Activated naive CD4-positive, alpha-beta T cell treated with anti-CD3 and anti-CD28 coated beads, Interleukin-2, amount 50 U/mL, for 16 hours (primary cell): ENCODE measurements around the gene SPINK4.

Experiments
- DNase-seq: peaks from one replicate; pipeline ENCODE4 v3.0.0-alpha.2; 2020

The SPINK4 gene

DNA sequence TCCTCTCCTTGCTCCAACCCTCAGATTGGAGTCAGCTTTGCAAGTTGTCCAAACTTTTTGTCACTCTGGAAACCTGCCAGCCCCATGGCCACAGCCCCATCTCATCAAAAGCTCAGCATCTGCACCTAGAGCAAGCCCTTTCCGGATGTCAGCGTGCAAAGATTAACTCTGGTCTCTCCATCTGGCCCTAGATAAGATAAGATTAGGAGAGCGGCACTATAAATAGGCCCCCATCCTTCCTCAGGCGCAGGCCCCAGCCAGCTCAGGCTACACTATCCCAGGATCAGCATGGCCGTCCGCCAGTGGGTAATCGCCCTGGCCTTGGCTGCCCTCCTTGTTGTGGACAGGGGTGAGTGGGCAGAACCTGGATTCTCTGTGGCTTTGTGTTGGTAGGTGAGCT, at the start of gene SPINK4:
SPINK4 (plus strand) TSS at position 247 of the 400 bp plus-strand sequence; CDS start at position 289, 42 bp downstream.
- DNase-seq = no peak

DNA sequence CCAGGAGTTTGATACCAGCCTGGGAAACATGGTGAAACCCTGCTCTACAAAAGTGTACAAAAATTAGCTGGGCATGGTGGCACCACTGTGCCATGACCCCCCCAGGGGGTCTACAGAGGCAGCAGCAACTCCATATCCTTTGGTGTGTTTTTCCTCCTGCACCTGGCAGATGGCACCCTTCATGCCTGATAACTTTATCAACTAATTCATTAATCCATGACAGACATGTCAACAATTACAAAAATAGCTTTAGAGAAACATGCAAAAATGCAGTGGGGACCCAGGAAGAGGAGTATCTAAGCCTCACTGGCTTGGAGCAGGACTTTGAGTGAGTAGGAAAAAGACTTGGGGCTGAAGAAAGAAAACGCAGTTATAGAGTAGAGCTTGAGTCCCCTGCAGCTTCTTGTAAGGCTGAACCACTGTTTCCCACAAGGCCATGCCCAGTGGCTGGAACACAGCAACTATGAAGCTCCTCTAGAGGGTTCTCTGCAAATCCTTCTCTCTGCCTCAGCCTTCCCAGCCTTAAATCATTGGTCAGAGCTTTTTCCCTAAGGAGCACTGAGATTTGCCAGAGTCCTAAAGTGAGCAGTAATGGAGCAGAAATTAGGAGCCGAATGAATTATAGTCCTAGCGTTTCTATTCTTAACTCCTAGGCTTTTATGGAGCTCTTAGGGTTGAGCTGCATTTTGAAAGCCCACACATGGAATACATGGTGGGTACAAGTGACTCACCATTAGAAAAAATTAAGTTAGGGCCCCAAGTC, 47.3 kb upstream of the SPINK4 start:
- DNase-seq = no peak

DNA sequence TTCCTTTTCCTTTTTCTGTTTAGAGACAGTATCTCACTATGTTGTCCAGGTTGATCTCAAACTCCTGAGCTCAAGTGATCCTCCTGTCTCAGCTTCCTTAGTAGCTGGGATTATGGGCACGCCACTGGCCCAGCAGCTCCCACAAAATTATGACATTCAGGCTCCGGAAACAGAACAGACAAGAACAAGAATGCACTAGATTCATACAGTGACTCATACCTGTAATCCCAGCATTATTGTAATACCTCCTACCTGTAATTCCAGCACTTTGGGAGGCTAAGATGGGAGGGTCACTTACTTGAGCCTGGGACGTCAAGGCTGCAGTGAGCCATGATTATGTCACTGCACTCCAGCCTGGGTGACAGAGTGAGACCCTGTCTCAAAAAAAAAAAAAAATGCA, 46.1 kb upstream of the SPINK4 start:
- DNase-seq = no peak

DNA sequence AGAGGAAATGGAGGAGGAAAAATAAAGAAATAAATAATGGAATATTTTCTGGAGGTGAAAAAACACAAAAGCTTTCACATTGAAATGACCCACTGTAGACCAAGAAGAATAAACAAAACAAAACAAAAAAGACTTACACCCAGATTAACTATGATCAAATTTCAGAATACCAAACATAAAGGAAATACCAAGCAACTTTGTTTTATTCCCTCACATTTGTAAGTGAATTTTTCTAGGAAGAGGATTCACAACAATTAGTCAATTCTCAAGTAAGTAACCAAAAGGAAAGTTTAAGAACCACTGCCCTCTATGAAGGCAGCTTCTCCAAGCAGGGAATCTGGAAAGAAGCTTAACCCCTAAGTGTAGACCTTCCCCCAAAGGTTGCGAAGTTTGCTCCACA, 43.2 kb upstream of the SPINK4 start:
- DNase-seq = no peak

DNA sequence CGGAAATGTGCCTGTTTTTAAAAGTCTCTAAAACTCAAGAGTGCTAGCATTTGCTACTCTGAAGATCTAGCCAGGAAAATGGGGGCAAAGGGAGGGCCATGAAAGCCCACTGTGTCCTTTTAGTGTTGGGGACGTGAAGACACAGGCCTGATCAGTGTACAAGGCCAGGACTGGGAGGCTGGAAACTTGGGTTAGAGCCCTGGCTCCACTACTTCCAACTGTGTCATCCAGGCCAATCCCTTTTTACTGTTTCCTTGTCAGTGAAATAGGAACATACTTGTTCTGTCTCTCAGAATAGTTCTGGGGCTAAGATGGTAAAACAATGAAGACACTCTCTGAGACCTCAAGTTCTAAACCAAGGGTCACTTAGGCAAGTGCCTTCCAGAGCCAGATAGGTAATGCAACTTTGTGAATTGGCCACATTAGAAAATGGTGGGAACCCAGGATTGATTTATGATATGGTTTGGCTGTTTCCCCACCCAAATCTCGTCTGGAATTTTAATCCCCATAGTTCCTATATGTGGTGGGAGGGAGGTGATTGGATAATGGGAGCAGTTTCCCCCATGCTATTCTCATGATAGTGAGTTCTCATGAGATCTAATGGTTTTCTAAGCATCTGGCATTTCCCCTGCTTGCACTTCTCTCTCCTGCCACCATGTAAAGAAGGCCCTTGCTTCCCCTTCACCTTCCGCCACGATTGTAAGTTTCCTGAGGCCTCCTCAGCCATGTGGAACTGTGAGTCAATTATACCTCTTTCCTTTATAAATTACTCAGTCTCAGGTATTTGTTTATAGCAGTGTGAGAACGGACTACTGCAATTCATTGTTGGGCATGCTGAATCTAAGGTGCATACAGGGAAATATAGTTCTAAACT, 42.5 kb upstream of the SPINK4 start:
- no peak for DNase-seq

- no peak for DNase-seq
Observed at GRCh38 chr9:33198165-33198564, 41.8 kb upstream of the SPINK4 start.

DNA sequence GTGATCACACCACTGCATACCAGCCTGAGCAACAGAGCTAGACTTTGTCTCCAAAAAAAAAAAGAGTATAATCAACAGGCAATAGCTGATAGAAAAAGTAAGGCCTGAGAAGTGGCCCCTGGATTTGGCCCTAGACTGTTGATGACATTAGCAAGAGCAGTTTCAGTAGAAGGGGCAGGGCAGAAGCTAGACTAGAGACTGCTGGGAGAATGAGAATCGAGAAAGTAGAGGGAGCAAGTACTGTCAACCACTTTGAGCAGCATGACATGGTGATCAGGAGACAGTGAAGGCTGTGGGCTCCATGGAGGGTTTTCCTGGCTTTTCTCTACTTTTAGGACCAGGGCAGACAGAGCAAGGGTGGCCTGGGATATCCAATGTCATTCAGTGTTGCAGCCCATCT, 37.9 kb upstream of the SPINK4 start:
- no peak for DNase-seq

DNA sequence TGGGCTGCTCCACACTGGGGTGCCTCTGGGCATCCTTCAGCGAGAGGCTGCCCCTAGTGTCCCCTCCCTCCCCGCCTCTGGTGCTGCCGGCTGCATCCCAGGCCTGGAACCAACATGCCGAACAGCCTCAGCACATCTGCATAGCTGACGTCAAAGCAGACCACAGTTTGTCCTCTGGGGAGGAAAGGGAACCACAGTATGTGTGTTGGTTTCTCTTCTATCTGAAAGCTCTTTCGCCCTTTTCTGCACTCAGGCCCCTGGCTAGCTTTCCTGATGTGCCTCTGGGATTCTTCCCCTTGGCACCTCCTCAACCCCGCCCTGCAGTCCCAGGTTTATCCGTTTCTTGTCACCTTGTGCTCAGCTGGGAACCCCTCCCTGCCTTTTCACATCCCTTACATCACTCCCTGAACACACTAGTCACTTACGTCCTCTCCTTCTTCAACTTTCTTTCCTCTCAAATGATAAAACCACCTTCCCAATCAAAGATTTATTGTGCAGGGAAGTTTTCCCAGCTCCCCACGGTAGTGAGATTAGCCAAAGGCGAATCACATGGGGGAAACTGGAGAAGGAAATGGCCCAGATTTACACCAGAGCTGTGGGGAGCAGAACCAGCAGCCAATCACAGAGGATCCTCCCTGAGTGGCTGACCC, 37.3 kb upstream of the SPINK4 start:
- DNase-seq = no peak

DNA sequence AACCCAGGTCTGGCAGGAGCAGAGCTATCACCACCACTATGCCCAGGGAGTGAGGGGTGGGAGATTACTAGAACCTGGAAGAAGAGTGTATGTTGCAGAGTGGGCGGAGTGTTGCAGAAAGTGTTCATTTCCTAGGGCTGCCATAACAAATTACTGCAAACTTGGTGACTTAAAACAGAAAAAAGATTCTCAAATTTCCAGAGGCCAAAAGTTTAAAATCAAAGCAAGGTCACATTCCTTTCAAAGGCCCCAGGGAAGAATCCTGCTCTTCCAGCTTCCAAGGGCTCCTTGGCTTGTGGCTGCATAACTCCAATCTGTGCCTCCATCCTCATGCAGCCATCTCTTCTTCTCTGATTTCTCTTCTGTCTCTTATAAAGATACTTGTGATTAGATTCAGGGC, 30.6 kb upstream of the SPINK4 start:
- no peak for DNase-seq

DNA sequence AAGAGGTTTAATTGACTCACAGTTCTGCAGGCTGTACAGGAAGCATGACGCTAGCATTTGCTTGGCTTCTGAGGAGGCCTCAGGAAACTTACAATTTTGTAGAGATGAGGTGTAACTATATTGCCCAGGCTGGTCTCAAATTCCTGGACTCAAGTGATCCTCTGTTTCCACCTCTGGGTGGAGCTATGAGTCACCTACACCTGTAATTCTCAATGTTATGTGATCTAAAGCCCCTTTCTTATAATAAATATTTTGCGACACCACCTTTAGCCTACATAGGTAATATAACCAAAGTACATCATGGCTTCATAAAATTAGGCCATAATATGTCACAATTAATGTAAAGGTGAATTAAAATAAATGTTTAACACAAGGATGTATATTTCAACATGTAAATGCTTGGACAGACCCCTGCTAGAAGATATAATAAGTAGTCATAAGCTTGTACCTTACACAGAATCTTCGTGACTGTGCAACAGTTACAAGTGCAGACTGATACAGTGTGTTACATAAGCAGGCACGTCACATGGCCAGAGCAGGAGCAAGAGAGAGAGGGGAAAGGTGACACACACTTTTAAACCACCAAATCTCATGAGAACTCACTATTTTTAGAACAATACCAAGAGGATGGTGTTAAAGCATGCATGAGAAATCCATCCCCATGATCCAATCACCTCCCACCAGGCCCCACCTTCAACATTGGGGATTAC, 29.8 kb upstream of the SPINK4 start:
- no peak for DNase-seq

GRCh38 chr9:33211695-33212393, 28.1 kb upstream of the SPINK4 start:
- no peak for DNase-seq

DNA sequence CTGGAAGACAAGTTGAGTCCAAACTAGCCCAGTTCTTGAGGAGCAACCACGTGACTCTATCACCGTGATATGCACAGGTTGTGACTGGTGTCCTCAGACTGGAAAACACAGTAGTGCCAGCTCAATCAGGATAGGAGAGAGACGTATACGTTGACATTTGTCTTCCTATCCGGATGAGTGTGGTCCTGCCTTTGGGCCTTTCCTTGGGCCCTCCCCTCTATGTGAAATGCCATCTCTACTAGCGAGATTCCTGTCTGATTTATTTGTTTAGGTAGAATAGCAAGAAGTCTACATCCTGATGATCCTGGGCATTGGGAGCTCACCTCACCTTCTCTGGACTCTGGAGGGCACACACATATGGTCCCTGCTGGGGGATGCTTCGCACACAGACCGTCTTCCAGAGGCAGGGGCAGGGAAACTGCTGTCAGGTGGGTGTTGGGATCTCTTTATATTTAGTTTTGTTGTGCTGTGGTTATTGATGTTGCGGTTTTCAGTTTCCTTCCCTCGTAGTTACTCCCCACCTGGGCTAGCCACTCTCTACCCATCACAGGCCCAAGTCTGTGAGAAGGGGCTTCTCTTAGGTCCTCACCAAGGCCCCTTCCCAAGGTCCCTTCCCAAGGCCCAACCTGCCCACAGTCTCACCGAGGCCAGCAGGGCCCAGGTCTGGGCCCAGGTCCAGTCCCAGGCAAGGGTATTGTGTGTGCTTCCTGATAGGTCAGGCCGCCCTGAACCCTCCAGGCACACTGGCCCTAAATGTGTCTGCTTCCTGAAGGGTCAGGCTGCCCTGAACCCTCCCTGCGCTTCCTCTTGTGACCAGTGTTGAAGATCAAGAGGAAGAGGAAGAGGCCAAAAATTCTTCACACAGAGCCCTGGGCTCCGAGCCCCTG, 19.0 kb upstream of the SPINK4 start:
- no peak for DNase-seq

DNA sequence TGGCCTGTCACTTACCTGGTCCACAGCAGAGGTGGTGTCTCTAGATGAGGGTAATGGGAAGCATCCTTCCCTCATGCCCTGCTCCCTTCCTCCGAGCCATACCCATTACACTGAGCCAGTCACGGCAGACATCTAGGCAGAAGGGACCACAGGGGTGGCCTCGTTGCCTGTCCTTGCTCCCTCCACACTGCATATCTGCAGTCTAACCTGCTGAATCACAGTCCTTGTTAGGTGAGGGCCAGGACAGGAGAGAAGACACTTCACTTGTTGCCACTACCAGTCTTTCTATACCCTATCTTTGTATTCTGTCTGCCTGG, 18.4 kb upstream of the SPINK4 start:
- DNase-seq = no peak

- no peak for DNase-seq
Observed at GRCh38 chr9:33222031-33222430, 17.9 kb upstream of the SPINK4 start.

- no peak for DNase-seq
Observed at GRCh38 chr9:33223696-33224095, 16.3 kb upstream of the SPINK4 start.

DNA sequence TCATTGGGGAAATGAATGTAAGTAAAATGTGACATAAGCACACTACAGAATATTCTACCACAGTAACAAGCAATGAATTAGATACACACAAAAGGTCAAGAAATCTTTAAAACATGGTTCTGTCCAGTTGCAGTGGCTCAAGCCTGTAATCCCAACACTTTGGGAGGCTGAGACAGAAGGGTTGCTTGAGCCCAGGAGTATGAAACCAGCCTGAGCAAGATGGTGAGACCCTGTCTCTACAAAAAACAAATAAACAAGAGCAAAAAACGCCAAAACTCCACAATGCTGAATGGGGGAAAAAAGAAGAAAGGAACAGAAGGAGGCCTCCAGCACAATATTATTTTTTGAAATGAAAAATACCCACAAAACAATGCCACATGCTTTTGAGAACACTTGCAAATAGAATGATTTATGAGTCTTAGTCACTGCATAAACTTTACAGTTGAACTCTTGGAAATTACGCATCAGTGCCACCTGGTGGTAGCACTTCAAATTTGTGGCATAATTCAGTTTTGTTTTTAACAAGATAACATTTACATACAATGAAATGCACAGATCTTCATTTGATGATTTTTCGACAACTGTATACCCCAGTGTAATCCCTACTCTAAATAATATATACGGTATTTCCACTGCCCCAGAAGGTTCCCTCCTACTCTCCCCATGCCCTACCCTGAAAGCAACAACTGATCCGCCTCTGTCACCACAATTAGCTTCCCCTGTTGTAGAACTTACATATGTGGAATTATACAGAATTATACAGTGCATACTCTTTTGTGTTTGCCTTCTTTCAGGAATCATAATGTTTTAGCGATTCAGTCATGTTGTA, 14.4 kb upstream of the SPINK4 start:
- DNase-seq = peak; percentile 69

DNA sequence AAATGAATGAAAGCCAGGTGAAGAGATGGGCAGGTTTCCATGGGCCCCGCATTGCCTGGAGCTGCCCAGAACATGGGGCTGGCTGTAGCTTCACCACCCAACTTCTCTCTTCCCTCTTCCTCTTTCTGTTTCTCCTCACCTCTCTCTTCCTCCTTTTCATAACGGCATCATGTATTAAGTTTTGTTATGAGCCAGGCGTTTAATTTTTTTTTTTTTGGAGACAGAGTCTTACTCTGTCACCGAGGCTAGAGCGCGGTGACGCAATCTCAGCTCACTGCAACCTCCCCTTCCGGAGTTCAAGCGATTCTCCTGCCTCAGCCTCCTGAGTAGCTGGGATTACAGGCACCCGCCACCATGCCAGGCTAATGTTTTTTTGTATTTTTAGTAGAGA, 13.0 kb upstream of the SPINK4 start:
- DNase-seq = no peak

DNA sequence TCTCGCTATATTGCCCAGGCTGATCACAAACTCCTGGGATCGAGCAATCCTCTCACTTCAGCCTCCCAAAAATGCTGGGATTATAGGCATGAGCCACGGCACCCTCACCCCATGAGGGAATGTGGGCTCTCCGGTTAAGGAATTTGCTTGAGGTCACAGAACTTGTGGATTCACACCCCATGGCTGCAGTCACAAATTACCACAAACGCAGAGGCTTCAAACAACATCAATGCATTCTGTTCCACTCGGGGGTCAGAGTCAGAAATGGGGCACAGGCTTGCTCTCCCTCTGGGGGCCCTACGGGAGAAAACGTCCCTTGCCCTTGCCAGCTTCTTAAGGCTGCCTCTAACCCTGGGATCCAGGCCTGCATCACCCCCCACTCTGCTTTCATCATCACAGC, 12.2 kb upstream of the SPINK4 start:
- no peak for DNase-seq

DNA sequence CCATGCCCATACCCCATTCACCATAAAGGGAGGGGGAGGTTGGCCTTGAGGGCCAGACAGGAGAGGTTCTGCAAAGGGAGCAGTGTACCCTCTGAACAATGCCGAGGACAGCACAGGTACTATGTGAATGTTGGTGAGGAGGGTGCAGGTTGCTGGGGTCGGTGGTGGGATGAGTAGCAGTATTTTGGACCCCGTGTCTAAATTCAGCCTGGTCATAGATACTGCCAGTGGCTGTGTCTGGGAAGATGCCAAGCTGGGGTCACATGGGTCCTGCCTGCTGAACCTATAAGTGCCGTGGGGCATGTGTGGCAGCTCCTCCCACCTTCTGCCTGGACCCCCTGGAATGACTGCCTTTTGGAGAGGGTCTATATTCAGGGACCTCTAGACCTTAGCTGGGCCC, 11.4 kb upstream of the SPINK4 start:
- no peak for DNase-seq

- DNase-seq = no peak
Observed at GRCh38 chr9:33229359-33230114, 10.4 kb upstream of the SPINK4 start.
